ENCODE measurements around the gene PLA2G6.
A peak's percentile ranks its signal among the peaks of the same experiment; 100 is the strongest.

DNA sequence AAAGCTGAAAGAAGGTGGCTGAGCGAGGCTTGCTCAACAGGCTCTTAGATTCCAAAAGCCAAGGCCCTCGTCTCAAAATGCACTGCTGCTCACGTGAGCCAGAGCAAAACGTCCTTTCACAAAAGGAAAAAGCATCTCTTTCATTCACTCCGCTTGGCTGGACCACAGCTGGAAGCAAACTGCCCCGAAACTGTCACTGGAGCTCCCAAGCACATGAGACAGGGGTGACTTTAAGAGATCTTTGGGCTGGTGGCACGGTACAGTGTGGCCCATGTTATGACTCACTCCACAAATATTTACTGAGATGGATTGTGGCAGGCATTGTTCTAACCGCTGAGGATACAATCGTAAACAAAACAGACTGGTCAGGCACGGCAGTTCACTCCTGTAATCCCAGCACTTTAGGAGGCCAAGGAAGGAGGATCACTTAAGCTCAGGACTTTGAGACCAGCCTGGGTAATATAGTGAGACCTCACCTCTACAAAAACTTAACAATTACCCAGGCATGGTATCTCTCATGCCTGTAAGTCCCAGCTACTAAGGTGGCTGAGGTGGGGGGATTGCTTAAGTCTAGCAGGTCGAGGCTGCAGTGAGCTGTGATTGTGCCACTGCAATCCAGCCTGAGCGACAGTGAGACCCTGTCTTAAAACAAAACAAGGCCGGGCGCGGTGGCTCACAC lies 3.6 kb downstream of the PLA2G6 start:
- TF ChIP-seq POLR2A (IDR thresholded peaks at IDR 0.05) (no peak), POLR2AphosphoS5 (IDR thresholded peaks at IDR 0.05) (peak; percentile 4)
